GM19351 (cell line): ENCODE results near the gene RPS6KA1.
"Not testable (repeated sequence)": the region's sequence is repeated elsewhere in the genome, so short reads cannot be mapped to it uniquely, and the experiment has no call there.

Experiments used
- ATAC-seq: cut with Tn5 transposase; IDR thresholded peaks from one replicate; pipeline ENCODE4 v1.9.1; 2021; ENCODE audit warnings: mild to moderate bottlenecking, moderate library complexity; ENCODE audit not compliant: unreplicated experiment

Gene RPS6KA1

GRCh38 chr1:26585471-26585870 is 55.9 kb downstream of the RPS6KA1 start:
- no peak for ATAC-seq

GRCh38 chr1:26593385-26593784 is 63.8 kb downstream of the RPS6KA1 start:
- no peak for ATAC-seq

- not testable (repeated sequence) for ATAC-seq
Observed at GRCh38 chr1:26594593-26594992, 65.0 kb downstream of the RPS6KA1 start.

GRCh38 chr1:26597629-26598039 is 68.1 kb downstream of the RPS6KA1 start:
- ATAC-seq, result no peak

- ATAC-seq, result no peak
Observed at GRCh38 chr1:26598890-26599289, 69.3 kb downstream of the RPS6KA1 start.

GRCh38 chr1:26602378-26602959 is 72.9 kb downstream of the RPS6KA1 start:
- no peak for ATAC-seq

- ATAC-seq, result no peak
Observed at GRCh38 chr1:26603856-26604255, 74.3 kb downstream of the RPS6KA1 start.

GRCh38 chr1:26607186-26607585 is 77.6 kb downstream of the RPS6KA1 start:
- ATAC-seq, result no peak

GRCh38 chr1:26608895-26609294 is 79.3 kb downstream of the RPS6KA1 start:
- no peak for ATAC-seq

- no peak for ATAC-seq
Observed at GRCh38 chr1:26610781-26611180, 81.2 kb downstream of the RPS6KA1 start.

- not testable (repeated sequence) for ATAC-seq
Observed at GRCh38 chr1:26612627-26613026, 83.1 kb downstream of the RPS6KA1 start.

- no peak for ATAC-seq
Observed at GRCh38 chr1:26614655-26615411, 85.3 kb downstream of the RPS6KA1 start.

- ATAC-seq, result no peak
Observed at GRCh38 chr1:26616881-26617280, 87.3 kb downstream of the RPS6KA1 start.

- no peak for ATAC-seq
Observed at GRCh38 chr1:26618561-26618960, 89.0 kb downstream of the RPS6KA1 start.
